ENCODE results near the gene PEX26. TPM values are rescaled to one million over a fixed set of nuclear protein-coding genes. Genes with fewer than 3 reads are reported as not detected.

Gene PEX26
- total and polyA plus RNA-seq, 9 of the 15 experiments (the other 6 are each of a cell fraction or from before 2014, with no cell fraction given) = 0.35 to 39.6 (median 17.4) TPM

DNA sequence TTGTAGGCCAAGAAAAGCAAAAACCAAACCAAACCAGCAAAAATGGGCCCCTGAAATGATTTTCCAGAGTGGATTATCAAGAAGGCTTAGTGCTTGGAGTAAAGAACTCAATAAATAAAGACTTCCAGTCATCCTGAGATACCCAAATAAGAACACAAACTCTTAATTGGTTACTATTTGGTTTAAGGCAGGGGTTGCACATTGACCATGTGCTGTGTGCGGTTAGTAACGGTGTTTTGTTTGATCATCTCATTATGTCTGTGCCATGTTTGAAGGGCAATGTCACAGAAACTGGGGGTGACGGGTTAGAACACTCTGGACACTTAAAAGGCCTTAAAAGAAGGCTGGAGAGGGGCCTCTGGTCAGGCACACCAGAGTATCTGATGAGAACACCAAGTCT is 43.7 kb upstream of the PEX26 start (continued):
- TF ChIP-seq, protein P1, sequence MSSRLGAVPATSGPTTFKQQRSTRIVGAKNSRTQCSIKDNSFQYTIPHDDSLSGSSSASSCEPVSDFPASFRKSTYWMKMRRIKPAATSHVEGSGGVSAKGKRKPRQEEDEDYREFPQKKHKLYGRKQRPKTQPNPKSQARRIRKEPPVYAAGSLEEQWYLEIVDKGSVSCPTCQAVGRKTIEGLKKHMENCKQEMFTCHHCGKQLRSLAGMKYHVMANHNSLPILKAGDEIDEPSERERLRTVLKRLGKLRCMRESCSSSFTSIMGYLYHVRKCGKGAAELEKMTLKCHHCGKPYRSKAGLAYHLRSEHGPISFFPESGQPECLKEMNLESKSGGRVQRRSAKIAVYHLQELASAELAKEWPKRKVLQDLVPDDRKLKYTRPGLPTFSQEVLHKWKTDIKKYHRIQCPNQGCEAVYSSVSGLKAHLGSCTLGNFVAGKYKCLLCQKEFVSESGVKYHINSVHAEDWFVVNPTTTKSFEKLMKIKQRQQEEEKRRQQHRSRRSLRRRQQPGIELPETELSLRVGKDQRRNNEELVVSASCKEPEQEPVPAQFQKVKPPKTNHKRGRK (tag; IDR thresholded peaks at IDR 0.05) = no peak
- TF ChIP-seq HBP1 (CRISPR knock-in tag; IDR thresholded peaks at IDR 0.05) (no peak), HDGF (IDR thresholded peaks at IDR 0.05) (no peak), CUX1 (CRISPR knock-in tag; IDR thresholded peaks at IDR 0.05) (no peak)
